Measurements from ENCODE around the gene SLC1A6.

SLC1A6 gene

GRCh38 chr19:14959263-14959662 lies 20.4 kb downstream of the SLC1A6 start:
- Histone ChIP-seq H3K9me3 (ENCODE audit: control insufficient read depth, low read length) (peaks cover 46% of the 10 kb centered on the region), H3K4me1 (ENCODE audit: control insufficient read depth, insufficient read depth, low read depth, low read length) (no peaks in the 10 kb centered on the region), H3K27me3 (ENCODE audit: control insufficient read depth in 1 of 2, insufficient read depth in 1 of 2, low read length in 2 of 2) (no peaks in the 10 kb centered on the region), H3K27ac (ENCODE audit: low read length, poor library complexity, severe bottlenecking) (no peak overlapping the region), H3K23ac (ENCODE audit: low read length in 2 of 2) (no peak overlapping the region), H3K4ac (ENCODE audit: low read depth in 1 of 2, low read length in 2 of 2) (no peak overlapping the region), H3K79me1 (replicated peaks; ENCODE audit: low read length, poor library complexity, severe bottlenecking) (no peaks in the 10 kb centered on the region), H3K4me3 (ENCODE audit: insufficient read depth in 1 of 2, low read depth in 1 of 2, low read length in 2 of 2) (no peak overlapping the region), H2BK12ac (ENCODE audit: low read length in 2 of 2) (no peak overlapping the region), H2AK5ac (ENCODE audit: low read length, severe bottlenecking) (no peak overlapping the region), H3K4me2 (ENCODE audit: low read length, poor library complexity, severe bottlenecking) (no peak overlapping the region), H2BK5ac (ENCODE audit: low read depth, low read length, poor library complexity, severe bottlenecking) (no peak overlapping the region), H4K8ac (ENCODE audit: low read length) (no peak overlapping the region), H3K14ac (ENCODE audit: low read length in 2 of 2) (no peak overlapping the region), H3K18ac (ENCODE audit: low read depth in 1 of 2, low read length in 2 of 2) (no peak overlapping the region), H3K36me3 (ENCODE audit: control insufficient read depth in 1 of 2, insufficient read depth in 2 of 2, low read depth in 1 of 2, low read length in 2 of 2) (no peaks in the 10 kb centered on the region), H2BK120ac (ENCODE audit: low read depth, low read length) (no peak overlapping the region), H3K9ac (ENCODE audit: low read length) (no peak overlapping the region), H2AFZ (ENCODE audit: low read depth, low read length) (no peak overlapping the region), H4K91ac (ENCODE audit: low read length) (no peak overlapping the region), H2BK15ac (ENCODE audit: low read depth, poor library complexity, severe bottlenecking) (no peak overlapping the region)
- 41% methylated on average over 1 of the region's 1 CpG for WGBS
- DNase-seq, result no peak

- Histone ChIP-seq H2AFZ (ENCODE audit: low read depth, low read length) (no peak overlapping the region), H4K8ac (ENCODE audit: low read length) (no peak overlapping the region), H3K9me3 (ENCODE audit: control insufficient read depth, low read length) (peaks cover 46% of the 10 kb centered on the region), H3K4me1 (ENCODE audit: control insufficient read depth, insufficient read depth, low read depth, low read length) (no peaks in the 10 kb centered on the region), H3K36me3 (ENCODE audit: control insufficient read depth in 1 of 2, insufficient read depth in 2 of 2, low read depth in 1 of 2, low read length in 2 of 2) (no peaks in the 10 kb centered on the region), H3K4me3 (ENCODE audit: insufficient read depth in 1 of 2, low read depth in 1 of 2, low read length in 2 of 2) (no peak overlapping the region), H3K27me3 (ENCODE audit: control insufficient read depth in 1 of 2, insufficient read depth in 1 of 2, low read length in 2 of 2) (no peaks in the 10 kb centered on the region), H2BK12ac (ENCODE audit: low read length in 2 of 2) (no peak overlapping the region), H3K27ac (ENCODE audit: low read length, poor library complexity, severe bottlenecking) (no peak overlapping the region), H3K18ac (ENCODE audit: low read depth in 1 of 2, low read length in 2 of 2) (no peak overlapping the region), H2BK5ac (ENCODE audit: low read depth, low read length, poor library complexity, severe bottlenecking) (no peak overlapping the region), H3K23ac (ENCODE audit: low read length in 2 of 2) (no peak overlapping the region), H2BK15ac (ENCODE audit: low read depth, poor library complexity, severe bottlenecking) (no peak overlapping the region), H3K4me2 (ENCODE audit: low read length, poor library complexity, severe bottlenecking) (no peak overlapping the region), H3K14ac (ENCODE audit: low read length in 2 of 2) (no peak overlapping the region), H3K79me1 (replicated peaks; ENCODE audit: low read length, poor library complexity, severe bottlenecking) (no peaks in the 10 kb centered on the region), H3K4ac (ENCODE audit: low read depth in 1 of 2, low read length in 2 of 2) (no peak overlapping the region), H2BK120ac (ENCODE audit: low read depth, low read length) (no peak overlapping the region), H3K9ac (ENCODE audit: low read length) (no peak overlapping the region), H4K91ac (ENCODE audit: low read length) (no peak overlapping the region), H2AK5ac (ENCODE audit: low read length, severe bottlenecking) (no peak overlapping the region)
- DNase-seq, result no peak
- 58% methylated on average over 2 of the region's 3 CpGs for WGBS
These were observed 22.2 kb downstream of the SLC1A6 start for GRCh38 chr19:14957464-14957863.

GRCh38 chr19:14954071-14954655 lies 25.5 kb downstream of the SLC1A6 start:
- H3K79me1 ChIP-seq (replicated peaks; ENCODE audit: low read length, poor library complexity, severe bottlenecking), result no peaks in the 10 kb centered on the region
- no peak overlapping the region for H3K27ac ChIP-seq (ENCODE audit: low read length, poor library complexity, severe bottlenecking)
- H2BK12ac ChIP-seq (ENCODE audit: low read length in 2 of 2), result no peak overlapping the region
- no peak overlapping the region for H2AFZ ChIP-seq (ENCODE audit: low read depth, low read length)
- H2BK15ac ChIP-seq (ENCODE audit: low read depth, poor library complexity, severe bottlenecking), result no peak overlapping the region
- H2AK5ac ChIP-seq (ENCODE audit: low read length, severe bottlenecking), result no peak overlapping the region
- no peaks in the 10 kb centered on the region for H3K27me3 ChIP-seq (ENCODE audit: control insufficient read depth in 1 of 2, insufficient read depth in 1 of 2, low read length in 2 of 2)
- 75% methylated on average over 24 of the region's 24 CpGs for WGBS
- peaks cover 1% of the 10 kb centered on the region for H3K4me1 ChIP-seq (ENCODE audit: control insufficient read depth, insufficient read depth, low read depth, low read length)
- no peak overlapping the region for H4K8ac ChIP-seq (ENCODE audit: low read length)
- H2BK120ac ChIP-seq (ENCODE audit: low read depth, low read length), result no peak overlapping the region
- DNase-seq, result no peak
- no peak overlapping the region for H2BK5ac ChIP-seq (ENCODE audit: low read depth, low read length, poor library complexity, severe bottlenecking)
- H3K4me3 ChIP-seq (ENCODE audit: insufficient read depth in 1 of 2, low read depth in 1 of 2, low read length in 2 of 2), result peak overlapping the region in 1 of 2 experiments; percentile 11
- H3K9ac ChIP-seq (ENCODE audit: low read length), result no peak overlapping the region
- H3K9me3 ChIP-seq (ENCODE audit: control insufficient read depth, low read length), result peaks cover 24% of the 10 kb centered on the region
- no peak overlapping the region for H3K14ac ChIP-seq (ENCODE audit: low read length in 2 of 2)
- H4K91ac ChIP-seq (ENCODE audit: low read length), result no peak overlapping the region
- H3K36me3 ChIP-seq (ENCODE audit: control insufficient read depth in 1 of 2, insufficient read depth in 2 of 2, low read depth in 1 of 2, low read length in 2 of 2), result no peaks in the 10 kb centered on the region
- H3K18ac ChIP-seq (ENCODE audit: low read depth in 1 of 2, low read length in 2 of 2), result no peak overlapping the region
- H3K4me2 ChIP-seq (ENCODE audit: low read length, poor library complexity, severe bottlenecking), result no peak overlapping the region
- no peak overlapping the region for H3K4ac ChIP-seq (ENCODE audit: low read depth in 1 of 2, low read length in 2 of 2)
- no peak overlapping the region for H3K23ac ChIP-seq (ENCODE audit: low read length in 2 of 2)

GRCh38 chr19:14952767-14953166 lies 26.9 kb downstream of the SLC1A6 start:
- Histone ChIP-seq H2AFZ (ENCODE audit: low read depth, low read length) (no peak overlapping the region), H3K36me3 (ENCODE audit: control insufficient read depth in 1 of 2, insufficient read depth in 2 of 2, low read depth in 1 of 2, low read length in 2 of 2) (no peaks in the 10 kb centered on the region), H2BK15ac (ENCODE audit: low read depth, poor library complexity, severe bottlenecking) (no peak overlapping the region), H3K27ac (ENCODE audit: low read length, poor library complexity, severe bottlenecking) (no peak overlapping the region), H3K4me1 (ENCODE audit: control insufficient read depth, insufficient read depth, low read depth, low read length) (peaks cover 1% of the 10 kb centered on the region), H4K91ac (ENCODE audit: low read length) (no peak overlapping the region), H3K4ac (ENCODE audit: low read depth in 1 of 2, low read length in 2 of 2) (no peak overlapping the region), H3K23ac (ENCODE audit: low read length in 2 of 2) (no peak overlapping the region), H3K27me3 (ENCODE audit: control insufficient read depth in 1 of 2, insufficient read depth in 1 of 2, low read length in 2 of 2) (no peaks in the 10 kb centered on the region), H3K4me2 (ENCODE audit: low read length, poor library complexity, severe bottlenecking) (no peak overlapping the region), H2BK12ac (ENCODE audit: low read length in 2 of 2) (no peak overlapping the region), H3K9ac (ENCODE audit: low read length) (no peak overlapping the region), H2BK120ac (ENCODE audit: low read depth, low read length) (no peak overlapping the region), H3K4me3 (ENCODE audit: insufficient read depth in 1 of 2, low read depth in 1 of 2, low read length in 2 of 2) (no peak overlapping the region), H3K18ac (ENCODE audit: low read depth in 1 of 2, low read length in 2 of 2) (no peak overlapping the region), H3K9me3 (ENCODE audit: control insufficient read depth, low read length) (peaks cover 14% of the 10 kb centered on the region), H2AK5ac (ENCODE audit: low read length, severe bottlenecking) (no peak overlapping the region), H3K14ac (ENCODE audit: low read length in 2 of 2) (no peak overlapping the region), H4K8ac (ENCODE audit: low read length) (no peak overlapping the region), H2BK5ac (ENCODE audit: low read depth, low read length, poor library complexity, severe bottlenecking) (no peak overlapping the region), H3K79me1 (replicated peaks; ENCODE audit: low read length, poor library complexity, severe bottlenecking) (no peaks in the 10 kb centered on the region)
- 75% methylated on average over 10 of the region's 11 CpGs for WGBS
- DNase-seq, result no peak
